Measurements from ENCODE around the gene PLET1.

DNA sequence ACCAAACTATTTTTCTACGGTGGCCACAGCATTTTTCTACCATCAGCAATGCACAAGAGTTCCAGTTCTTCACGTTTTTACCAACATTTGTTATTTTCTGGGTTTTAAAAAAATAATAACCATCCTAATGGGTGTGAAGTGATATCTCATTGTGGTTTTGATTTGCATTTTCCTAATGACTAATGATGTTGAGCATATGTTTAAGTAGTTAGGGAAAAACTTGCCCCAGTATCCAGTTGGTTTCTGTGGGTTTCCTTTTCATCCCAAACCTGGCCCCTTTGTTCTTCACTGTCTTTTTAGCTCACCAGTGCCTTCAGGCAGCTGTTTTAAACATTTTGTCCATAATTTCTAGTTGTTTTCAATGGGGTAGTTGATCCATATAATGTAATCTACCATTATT is 49.1 kb downstream of the PLET1 start:
- TF ChIP-seq POLR2A (IDR thresholded peaks at IDR 0.05; ENCODE audit: low read depth, low read length) (no peak), POLR2AphosphoS5 (IDR thresholded peaks at IDR 0.05; ENCODE audit: low read depth, low read length) (no peak)

Measured in GM12892 (cell line).